ENCODE data around the gene XPC. TPM values are rescaled to one million over a fixed set of nuclear protein-coding genes. Genes with fewer than 3 reads are reported as not detected.

The XPC gene
- total and polyA plus RNA-seq, 2 donors (not counting 3 experiments of a cell fraction or from before 2014, with no cell fraction given) = 11.9 to 36.8 TPM

- no peak overlapping the region for H3K27ac ChIP-seq (ENCODE audit: insufficient read depth, low read depth, low read length)
- no peaks in the 10 kb centered on the region for H3K79me2 ChIP-seq (ENCODE audit: control insufficient read depth, insufficient read depth, low read length)
- H3K4me2 ChIP-seq (ENCODE audit: insufficient read depth, low read length) = no peak overlapping the region
- H3K4me3 ChIP-seq (replicated peaks in 1 of 3; ENCODE audit: insufficient read depth in 1 of 3, low read depth in 1 of 3, low read length in 3 of 3) = no peak overlapping the region
- no peaks in the 10 kb centered on the region for H3K4me1 ChIP-seq (ENCODE audit: control insufficient read depth, extremely low read depth, insufficient read depth, low read length)
- no peak for FAIRE-seq
- POLR2A ChIA-PET = no interaction called here
- no peak overlapping the region for H3K9ac ChIP-seq (replicated peaks; ENCODE audit: extremely low read depth, insufficient read depth, low read length)
- H4K20me1 ChIP-seq (replicated peaks; ENCODE audit: control insufficient read depth, extremely low read depth, insufficient read depth, low read length) = no peaks in the 10 kb centered on the region
- intact Hi-C loops (cut with micrococcal nuclease) = no loop called here
- CTCF ChIA-PET = interaction anchor here (1.1 to 2.8 kb wide), 5 partner anchors 8 to 336 kb away, joined by 4 to 52 read pairs (median 4); no protein-coding TSS in a partner anchor
- DNase-seq (ENCODE audit: low read depth, low spot score) = no peak
- BruUV-seq (replicated peaks) = no TSS peak
- peaks cover 0 to 2% of the 10 kb centered on the region in 2 experiments for H3K27me3 ChIP-seq (ENCODE audit: control insufficient read depth in 2 of 2, insufficient read depth in 2 of 2, low read length in 2 of 2)
- dilution Hi-C loops (cut with MboI; ENCODE audit: extremely low pct_ligation_motif_present, low sequenced_read_pairs) = no loop called here
- TF ChIP-seq JUN (IDR thresholded peaks at IDR 0.05; ENCODE audit: borderline replicate concordance, insufficient read depth, insufficient read length, low read depth) (no peak), EZH2 (IDR thresholded peaks at IDR 0.05; ENCODE audit: borderline replicate concordance, low read depth, low read length, severe bottlenecking) (no peak), MYC (IDR thresholded peaks at IDR 0.05; ENCODE audit: low read depth, low read length) (no peak), POLR2AphosphoS5 (IDR thresholded peaks at IDR 0.05; ENCODE audit: insufficient read depth, low read depth, low read length) (no peak), CTCF (IDR thresholded peaks at IDR 0.05; ENCODE audit: extremely low read depth in 1 of 2, insufficient read depth in 1 of 2, low read depth in 1 of 2, low read length in 2 of 2) (no peak), FOS (IDR thresholded peaks at IDR 0.05; ENCODE audit: borderline replicate concordance, insufficient read depth, low read length) (no peak), POLR2A (IDR thresholded peaks at IDR 0.05; ENCODE audit: low read depth, low read length) (no peak), GATA2 (IDR thresholded peaks at IDR 0.05; ENCODE audit: insufficient read depth, insufficient read length, low read depth, low read length) (no peak)
- TF ChIP-seq, protein P1, sequence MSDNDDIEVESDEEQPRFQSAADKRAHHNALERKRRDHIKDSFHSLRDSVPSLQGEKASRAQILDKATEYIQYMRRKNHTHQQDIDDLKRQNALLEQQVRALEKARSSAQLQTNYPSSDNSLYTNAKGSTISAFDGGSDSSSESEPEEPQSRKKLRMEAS (IDR thresholded peaks at IDR 0.05; ENCODE audit: insufficient read depth, insufficient read length) = no peak
- H2AFZ ChIP-seq (ENCODE audit: low read depth, low read length) = no peak overlapping the region
- H3K9me3 ChIP-seq (replicated peaks; ENCODE audit: control insufficient read depth, insufficient read depth, low read length) = no peaks in the 10 kb centered on the region
- no peaks in the 10 kb centered on the region for H3K9me1 ChIP-seq (replicated peaks; ENCODE audit: control insufficient read depth, extremely low read depth, insufficient read depth, low read length)
- no peaks in the 10 kb centered on the region for H3K36me3 ChIP-seq (ENCODE audit: control insufficient read depth in 2 of 2, extremely low read depth in 1 of 2, insufficient read depth in 2 of 2, low read length in 2 of 2)
Observed at GRCh38 chr3:14212032-14212431, 33.6 kb upstream of the XPC start.

Measured in endothelial cell of umbilical vein (primary cell).